Measurements from ENCODE around the gene MACF1.

The MACF1 gene

GRCh38 chr1:39352881-39353280, 148.4 kb downstream of the MACF1 start:
- Histone ChIP-seq H3K79me2 (ENCODE audit: insufficient read depth, low read depth) (no peaks in the 10 kb centered on the region), H3K4me2 (no peak overlapping the region), H4K20me1 (ENCODE audit: insufficient read depth) (no peaks in the 10 kb centered on the region), H3K4me1 (ENCODE audit: low read depth, poor library complexity, severe bottlenecking) (no peaks in the 10 kb centered on the region), H3K36me3 (ENCODE audit: insufficient read depth) (no peaks in the 10 kb centered on the region), H3K4me3 (IDR thresholded peaks at IDR 0.05; ENCODE audit: insufficient read depth, low read depth, low read length) (no peak overlapping the region), H3K27ac (no peak overlapping the region), H3K9ac (no peak overlapping the region), H3K27me3 (ENCODE audit: insufficient read depth, low read depth) (no peaks in the 10 kb centered on the region), H2AFZ (ENCODE audit: low read depth) (no peak overlapping the region)
- TF ChIP-seq, protein P1, sequence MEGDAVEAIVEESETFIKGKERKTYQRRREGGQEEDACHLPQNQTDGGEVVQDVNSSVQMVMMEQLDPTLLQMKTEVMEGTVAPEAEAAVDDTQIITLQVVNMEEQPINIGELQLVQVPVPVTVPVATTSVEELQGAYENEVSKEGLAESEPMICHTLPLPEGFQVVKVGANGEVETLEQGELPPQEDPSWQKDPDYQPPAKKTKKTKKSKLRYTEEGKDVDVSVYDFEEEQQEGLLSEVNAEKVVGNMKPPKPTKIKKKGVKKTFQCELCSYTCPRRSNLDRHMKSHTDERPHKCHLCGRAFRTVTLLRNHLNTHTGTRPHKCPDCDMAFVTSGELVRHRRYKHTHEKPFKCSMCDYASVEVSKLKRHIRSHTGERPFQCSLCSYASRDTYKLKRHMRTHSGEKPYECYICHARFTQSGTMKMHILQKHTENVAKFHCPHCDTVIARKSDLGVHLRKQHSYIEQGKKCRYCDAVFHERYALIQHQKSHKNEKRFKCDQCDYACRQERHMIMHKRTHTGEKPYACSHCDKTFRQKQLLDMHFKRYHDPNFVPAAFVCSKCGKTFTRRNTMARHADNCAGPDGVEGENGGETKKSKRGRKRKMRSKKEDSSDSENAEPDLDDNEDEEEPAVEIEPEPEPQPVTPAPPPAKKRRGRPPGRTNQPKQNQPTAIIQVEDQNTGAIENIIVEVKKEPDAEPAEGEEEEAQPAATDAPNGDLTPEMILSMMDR (conservative IDR thresholded peaks at IDR 0.05; ENCODE audit: low read depth, low read length), result no peak

GRCh38 chr1:39354572-39354971, 150.1 kb downstream of the MACF1 start:
- H3K9ac ChIP-seq, result no peak overlapping the region
- H3K4me1 ChIP-seq (ENCODE audit: low read depth, poor library complexity, severe bottlenecking), result no peaks in the 10 kb centered on the region
- H3K79me2 ChIP-seq (ENCODE audit: insufficient read depth, low read depth), result no peaks in the 10 kb centered on the region
- no peak overlapping the region for H3K27ac ChIP-seq
- H3K27me3 ChIP-seq (ENCODE audit: insufficient read depth, low read depth), result no peaks in the 10 kb centered on the region
- no peak overlapping the region for H3K4me2 ChIP-seq
- TF ChIP-seq, protein P1 (conservative IDR thresholded peaks at IDR 0.05; ENCODE audit: low read depth, low read length), result no peak
- H2AFZ ChIP-seq (ENCODE audit: low read depth), result no peak overlapping the region
- no peaks in the 10 kb centered on the region for H4K20me1 ChIP-seq (ENCODE audit: insufficient read depth)
- no peak overlapping the region for H3K4me3 ChIP-seq (IDR thresholded peaks at IDR 0.05; ENCODE audit: insufficient read depth, low read depth, low read length)
- no peaks in the 10 kb centered on the region for H3K36me3 ChIP-seq (ENCODE audit: insufficient read depth)

GRCh38 chr1:39358491-39358890, 154.0 kb downstream of the MACF1 start:
- Histone ChIP-seq H3K79me2 (ENCODE audit: insufficient read depth, low read depth) (no peaks in the 10 kb centered on the region), H3K9ac (no peak overlapping the region), H3K4me3 (IDR thresholded peaks at IDR 0.05; ENCODE audit: insufficient read depth, low read depth, low read length) (no peak overlapping the region), H3K4me1 (ENCODE audit: low read depth, poor library complexity, severe bottlenecking) (no peaks in the 10 kb centered on the region), H3K4me2 (no peak overlapping the region), H3K27ac (no peak overlapping the region), H4K20me1 (ENCODE audit: insufficient read depth) (no peaks in the 10 kb centered on the region), H2AFZ (ENCODE audit: low read depth) (no peak overlapping the region), H3K27me3 (ENCODE audit: insufficient read depth, low read depth) (no peaks in the 10 kb centered on the region), H3K36me3 (ENCODE audit: insufficient read depth) (no peaks in the 10 kb centered on the region)
- TF ChIP-seq, protein P1 (conservative IDR thresholded peaks at IDR 0.05; ENCODE audit: low read depth, low read length), result no peak

DNA sequence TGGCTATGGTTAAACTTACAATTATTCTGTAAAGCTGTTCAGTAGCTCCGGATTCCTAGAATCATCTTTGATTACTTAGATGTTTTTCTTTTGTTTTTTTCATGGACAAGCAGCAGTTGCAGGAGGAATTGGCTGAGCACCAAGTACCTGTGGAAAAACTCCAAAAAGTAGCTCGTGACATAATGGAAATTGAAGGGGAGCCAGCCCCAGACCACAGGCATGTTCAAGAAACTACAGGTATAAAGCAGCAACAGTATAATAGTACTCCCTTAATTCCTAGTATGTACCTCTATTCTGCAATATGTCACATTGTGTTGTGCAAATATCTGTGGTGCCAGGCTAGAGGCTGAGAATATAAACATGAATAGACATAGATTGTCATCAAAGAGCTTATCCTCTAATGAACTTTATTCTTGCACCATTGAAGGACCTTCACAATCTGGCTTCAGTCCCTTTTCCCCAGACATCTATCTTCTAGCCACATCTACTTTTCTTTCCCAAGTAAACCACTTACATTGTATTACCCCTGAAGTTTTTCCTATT, 154.6 kb downstream of the MACF1 start:
- Histone ChIP-seq H3K36me3 (ENCODE audit: insufficient read depth) (no peaks in the 10 kb centered on the region), H3K4me2 (no peak overlapping the region), H3K27ac (no peak overlapping the region), H3K27me3 (ENCODE audit: insufficient read depth, low read depth) (no peaks in the 10 kb centered on the region), H3K9ac (no peak overlapping the region), H3K4me3 (IDR thresholded peaks at IDR 0.05; ENCODE audit: insufficient read depth, low read depth, low read length) (no peak overlapping the region), H2AFZ (ENCODE audit: low read depth) (no peak overlapping the region), H3K79me2 (ENCODE audit: insufficient read depth, low read depth) (no peaks in the 10 kb centered on the region), H4K20me1 (ENCODE audit: insufficient read depth) (no peaks in the 10 kb centered on the region), H3K4me1 (ENCODE audit: low read depth, poor library complexity, severe bottlenecking) (no peaks in the 10 kb centered on the region)
- TF ChIP-seq, protein P1 (conservative IDR thresholded peaks at IDR 0.05; ENCODE audit: low read depth, low read length), result no peak

All from KMS-11 (cell line).